ENCODE results near the gene SCAMP5. TPM values are rescaled to one million over a fixed set of nuclear protein-coding genes. Genes with fewer than 3 reads are reported as not detected.

SCAMP5 gene
- total RNA-seq, 4 donors from 2014 or later, result 5.0 to 78.1 (median 53.4) TPM

GRCh38 chr15:74962219-74962618 is 33.1 kb upstream of the SCAMP5 start:
- Histone ChIP-seq H3K27ac (no peak overlapping the region), H3K4me1 (peaks cover 0 to 19% (median 16%) of the 10 kb centered on the region in 4 donors), H3K9me3 (no peaks in the 10 kb centered on the region), H3K27me3 (no peaks in the 10 kb centered on the region), H3K4me3 (no peak overlapping the region), H3K36me3 (no peaks in the 10 kb centered on the region)
- DNase-seq, result no peak
- TF ChIP-seq CTCF (IDR thresholded peaks at IDR 0.05) (no peak), POLR2A (IDR thresholded peaks at IDR 0.05) (no peak)

GRCh38 chr15:74962671-74963070 is 32.7 kb upstream of the SCAMP5 start:
- H3K27ac ChIP-seq, result no peak overlapping the region
- H3K36me3 ChIP-seq, result no peaks in the 10 kb centered on the region
- no peaks in the 10 kb centered on the region for H3K9me3 ChIP-seq
- no peak for DNase-seq
- TF ChIP-seq CTCF (IDR thresholded peaks at IDR 0.05) (no peak), POLR2A (IDR thresholded peaks at IDR 0.05) (no peak)
- H3K4me1 ChIP-seq, result peaks cover 0 to 18% (median 12%) of the 10 kb centered on the region in 4 donors
- no peaks in the 10 kb centered on the region for H3K27me3 ChIP-seq
- H3K4me3 ChIP-seq, result no peak overlapping the region

GRCh38 chr15:74963213-74963612 is 32.1 kb upstream of the SCAMP5 start:
- no peak for DNase-seq
- H3K27ac ChIP-seq, result no peak overlapping the region
- H3K4me3 ChIP-seq, result no peak overlapping the region
- H3K9me3 ChIP-seq, result no peaks in the 10 kb centered on the region
- H3K4me1 ChIP-seq, result peaks cover 0 to 18% (median 7%) of the 10 kb centered on the region in 4 donors
- no peaks in the 10 kb centered on the region for H3K27me3 ChIP-seq
- TF ChIP-seq POLR2A (IDR thresholded peaks at IDR 0.05) (no peak), CTCF (IDR thresholded peaks at IDR 0.05) (no peak)
- H3K36me3 ChIP-seq, result no peaks in the 10 kb centered on the region

GRCh38 chr15:74964794-74965193 is 30.6 kb upstream of the SCAMP5 start:
- H3K4me3 ChIP-seq, result no peak overlapping the region
- DNase-seq, result no peak
- no peaks in the 10 kb centered on the region for H3K36me3 ChIP-seq
- H3K27ac ChIP-seq, result no peak overlapping the region
- H3K27me3 ChIP-seq, result no peaks in the 10 kb centered on the region
- peaks cover 0 to 2% (median 0%) of the 10 kb centered on the region in 4 donors for H3K4me1 ChIP-seq
- TF ChIP-seq CTCF (IDR thresholded peaks at IDR 0.05) (no peak), POLR2A (IDR thresholded peaks at IDR 0.05) (no peak)
- no peaks in the 10 kb centered on the region for H3K9me3 ChIP-seq

- Histone ChIP-seq H3K36me3 (no peaks in the 10 kb centered on the region), H3K4me3 (no peak overlapping the region), H3K4me1 (no peaks in the 10 kb centered on the region), H3K27ac (no peak overlapping the region), H3K27me3 (no peaks in the 10 kb centered on the region), H3K9me3 (no peaks in the 10 kb centered on the region)
- TF ChIP-seq CTCF (IDR thresholded peaks at IDR 0.05) (no peak), POLR2A (IDR thresholded peaks at IDR 0.05) (no peak)
- no peak for DNase-seq
Measured at GRCh38 chr15:74967670-74968069, 27.7 kb upstream of the SCAMP5 start.

- Histone ChIP-seq H3K4me1 (no peaks in the 10 kb centered on the region), H3K4me3 (no peak overlapping the region), H3K27ac (no peak overlapping the region), H3K27me3 (no peaks in the 10 kb centered on the region), H3K9me3 (no peaks in the 10 kb centered on the region), H3K36me3 (no peaks in the 10 kb centered on the region)
- no peak for DNase-seq
- TF ChIP-seq CTCF (IDR thresholded peaks at IDR 0.05) (peak in 1 of 6 experiments; percentile 10), POLR2A (IDR thresholded peaks at IDR 0.05) (no peak)
Measured at GRCh38 chr15:74976159-74976558, 19.2 kb upstream of the SCAMP5 start.

All from Peyer's patch (tissue), 4 donors.